ENCODE results near the gene NFAM1.

The NFAM1 gene

GRCh38 chr22:42365111-42365865 lies 66.9 kb downstream of the NFAM1 start:
- DNase-seq (ENCODE audit: low read depth) = no peak
- no peak for TF ChIP-seq CTCF (conservative IDR thresholded peaks at IDR 0.05; ENCODE audit: control insufficient read depth, insufficient read depth, low read depth, low read length)
- no peak overlapping the region for H3K4me3 ChIP-seq (ENCODE audit: control insufficient read depth, low read depth, low read length)

GRCh38 chr22:42364604-42365110 lies 67.5 kb downstream of the NFAM1 start:
- H3K4me3 ChIP-seq (ENCODE audit: control insufficient read depth, low read depth, low read length) = no peak overlapping the region
- peak; percentile 48 for DNase-seq (ENCODE audit: low read depth)

GRCh38 chr22:42363892-42364291 lies 68.3 kb downstream of the NFAM1 start:
- DNase-seq (ENCODE audit: low read depth) = no peak
- no peak overlapping the region for H3K4me3 ChIP-seq (ENCODE audit: control insufficient read depth, low read depth, low read length)
- no peak for TF ChIP-seq CTCF (conservative IDR thresholded peaks at IDR 0.05; ENCODE audit: control insufficient read depth, insufficient read depth, low read depth, low read length)

More at GRCh38 chr22:42364604-42365110, 67.5 kb downstream of the NFAM1 start:
- no peak for TF ChIP-seq CTCF (conservative IDR thresholded peaks at IDR 0.05; ENCODE audit: control insufficient read depth, insufficient read depth, low read depth, low read length)

- no peak for TF ChIP-seq CTCF (conservative IDR thresholded peaks at IDR 0.05; ENCODE audit: control insufficient read depth, insufficient read depth, low read depth, low read length)
- H3K4me3 ChIP-seq (ENCODE audit: control insufficient read depth, low read depth, low read length) = no peak overlapping the region
- DNase-seq (ENCODE audit: low read depth) = no peak
Measured at GRCh38 chr22:42361523-42361922, 70.7 kb downstream of the NFAM1 start.

- H3K4me3 ChIP-seq (ENCODE audit: control insufficient read depth, low read depth, low read length) = no peak overlapping the region
- TF ChIP-seq CTCF (conservative IDR thresholded peaks at IDR 0.05; ENCODE audit: control insufficient read depth, insufficient read depth, low read depth, low read length) = no peak
- DNase-seq (ENCODE audit: low read depth) = no peak
Measured at GRCh38 chr22:42360348-42360747, 71.9 kb downstream of the NFAM1 start.

GRCh38 chr22:42358643-42359558 lies 73.3 kb downstream of the NFAM1 start:
- no peak overlapping the region for H3K4me3 ChIP-seq (ENCODE audit: control insufficient read depth, low read depth, low read length)
- no peak for TF ChIP-seq CTCF (conservative IDR thresholded peaks at IDR 0.05; ENCODE audit: control insufficient read depth, insufficient read depth, low read depth, low read length)
- no peak for DNase-seq (ENCODE audit: low read depth)

All from fibroblast of mammary gland (primary cell).